Measurements from ENCODE around the gene ACADVL. TPM values are rescaled to one million over a fixed set of nuclear protein-coding genes. Genes with fewer than 3 reads are reported as not detected.

The ACADVL gene
- total and polyA plus RNA-seq, 8 donors: 285 to 654 (median 381) TPM

- H3K4me3 ChIP-seq: peak overlapping the region; percentile 56
- H3K4me1 ChIP-seq: peaks cover 13 to 53% of the 10 kb centered on the region in 2 donors
- ATAC-seq (peak; percentile 92), DNase-seq (peak; percentile 96 to 100 (median 98))
- H3K36me3 ChIP-seq: no peaks in the 10 kb centered on the region
- H3K9me3 ChIP-seq: no peaks in the 10 kb centered on the region
- no peaks in the 10 kb centered on the region for H3K27me3 ChIP-seq
- intact Hi-C loops (cut with DNase I): no loop called here
- peak overlapping the region; percentile 54 to 79 for H3K27ac ChIP-seq
- peak; percentile 26 to 35 for TF ChIP-seq CTCF (IDR thresholded peaks at IDR 0.05)
These were observed 5.2 kb upstream of the ACADVL start for GRCh38 chr17:7214300-7215135.

GRCh38 chr17:7215136-7215638 is 4.6 kb upstream of the ACADVL start:
- intact Hi-C loops (cut with DNase I): no loop called here
- Histone ChIP-seq H3K4me3 (peak overlapping the region; percentile 56), H3K9me3 (no peaks in the 10 kb centered on the region), H3K27me3 (no peaks in the 10 kb centered on the region), H3K4me1 (peaks cover 13 to 54% of the 10 kb centered on the region in 2 donors), H3K27ac (peak overlapping the region in 1 of 2 donors; percentile 79), H3K36me3 (no peaks in the 10 kb centered on the region)
- ATAC-seq (no peak), DNase-seq (peak in 1 of 4 donors; percentile 96)
- TF ChIP-seq CTCF (IDR thresholded peaks at IDR 0.05): no peak

GRCh38 chr17:7215652-7216180 is 4.0 kb upstream of the ACADVL start:
- Histone ChIP-seq H3K36me3 (peaks cover 0 to under 1% of the 10 kb centered on the region in 2 donors), H3K27me3 (no peaks in the 10 kb centered on the region), H3K4me3 (peak overlapping the region in 1 of 2 donors; percentile 56), H3K4me1 (peaks cover 16 to 59% of the 10 kb centered on the region in 2 donors), H3K9me3 (no peaks in the 10 kb centered on the region), H3K27ac (peak overlapping the region in 1 of 2 donors; percentile 79)
- ATAC-seq: no peak
- intact Hi-C loops (cut with DNase I): no loop called here
- no peak for TF ChIP-seq CTCF (IDR thresholded peaks at IDR 0.05)
- peak in 1 of 4 donors; percentile 39 for DNase-seq

GRCh38 chr17:7216242-7217112 is 3.3 kb upstream of the ACADVL start:
- Histone ChIP-seq H3K27me3 (no peaks in the 10 kb centered on the region), H3K27ac (peak overlapping the region; percentile 33 to 43), H3K4me1 (peaks cover 23 to 67% of the 10 kb centered on the region in 2 donors), H3K4me3 (peak overlapping the region; percentile 36 to 49), H3K9me3 (no peaks in the 10 kb centered on the region), H3K36me3 (peaks cover 0 to 8% of the 10 kb centered on the region in 2 donors)
- DNase-seq (no peak), ATAC-seq (no peak)
- TF ChIP-seq CTCF (IDR thresholded peaks at IDR 0.05): no peak
- intact Hi-C loops (cut with DNase I): no loop called here
